GM19455 (cell line): Measurements from ENCODE around the gene FNDC1.

ENCODE experiments used
- ATAC-seq: cut with Tn5 transposase; IDR thresholded peaks from one replicate; pipeline ENCODE4 v1.9.1; 2021; ENCODE audit not compliant: unreplicated experiment

FNDC1 gene

GRCh38 chr6:159203304-159204005, 34.3 kb downstream of the FNDC1 start:
- no peak for ATAC-seq

- ATAC-seq: no peak
These were observed 35.4 kb downstream of the FNDC1 start for GRCh38 chr6:159204605-159205004.

GRCh38 chr6:159212028-159212427, 42.8 kb downstream of the FNDC1 start:
- ATAC-seq: no peak

- no peak for ATAC-seq
These were observed 43.5 kb downstream of the FNDC1 start for GRCh38 chr6:159212525-159213280.

GRCh38 chr6:159213405-159213804, 44.2 kb downstream of the FNDC1 start:
- ATAC-seq: no peak

- no peak for ATAC-seq
These were observed 45.1 kb downstream of the FNDC1 start for GRCh38 chr6:159214281-159214680.

GRCh38 chr6:159217595-159218275, 48.5 kb downstream of the FNDC1 start:
- ATAC-seq: no peak

- no peak for ATAC-seq
These were observed 50.9 kb downstream of the FNDC1 start for GRCh38 chr6:159220093-159220492.

GRCh38 chr6:159221486-159222170, 52.4 kb downstream of the FNDC1 start:
- no peak for ATAC-seq

- no peak for ATAC-seq
These were observed 55.3 kb downstream of the FNDC1 start for GRCh38 chr6:159224452-159224851.

GRCh38 chr6:159229651-159230051, 60.5 kb downstream of the FNDC1 start:
- ATAC-seq: no peak

- no peak for ATAC-seq
These were observed 63.0 kb downstream of the FNDC1 start for GRCh38 chr6:159232106-159232645.

- no peak for ATAC-seq
These were observed 63.6 kb downstream of the FNDC1 start for GRCh38 chr6:159232751-159233150.

- ATAC-seq: no peak
These were observed 64.3 kb downstream of the FNDC1 start for GRCh38 chr6:159233365-159234101.

GRCh38 chr6:159234102-159234553, 64.9 kb downstream of the FNDC1 start:
- ATAC-seq: no peak

- ATAC-seq: no peak
These were observed 69.8 kb downstream of the FNDC1 start for GRCh38 chr6:159238920-159239558.

- ATAC-seq: no peak
These were observed 79.9 kb downstream of the FNDC1 start for GRCh38 chr6:159249128-159249527.

GRCh38 chr6:159249752-159250151, 80.6 kb downstream of the FNDC1 start:
- no peak for ATAC-seq

- ATAC-seq: no peak
These were observed 81.4 kb downstream of the FNDC1 start for GRCh38 chr6:159250633-159251032.
